Lower leg skin (tissue), 4 donors: Measurements from ENCODE around the gene NDRG3. TPM values are rescaled to one million over a fixed set of nuclear protein-coding genes. Genes with fewer than 3 reads are reported as not detected.
A peak's percentile ranks its signal among the peaks of the same experiment; 100 is the strongest.

Experiments
- DNase-seq, 2 donors: peaks; one replicate each; pipeline ENCODE4 v3.0.0-alpha.2; 2019; ENCODE audit warnings: low spot score in 2 of 2
- H3K4me3 ChIP-seq: fragments of 200-600 bp; sonication (generic); 2 replicates; pipeline ENCODE4 v1.5.1; 2017; ENCODE audit warnings: mild to moderate bottlenecking, low read depth; ENCODE audit not compliant: poor library complexity, severe bottlenecking
- POLR2A ChIP-seq, 2 donors: fragments of 450-650 bp; IDR thresholded peaks; one replicate each; pipeline ENCODE4 v1.6.1; 2016 to 2017; ENCODE audit warnings: antibody characterized with exemption in 2 of 2, mild to moderate bottlenecking in 1 of 2, moderate library complexity in 1 of 2
- WGBS, 2 donors: methylation state at CpG; one replicate each; pipeline ENCODE4 v1.1.5; 2018; 5-methylcytosine and 5-hydroxymethylcytosine counted together
- intact Hi-C: fragments of 100-400 bp; cut with DNase I; formaldehyde crosslinking; loops from one replicate; pipeline ENCODE4 v1.15.0; 2023; ENCODE audit warnings: low total_unique reads
- total RNA-seq, 4 donors: library from RNA; depleted of rRNA; stranded (reverse); fragments of >200 nt; gene quantifications; one replicate each; pipeline ENCODE4 v1.1.0, GENCODE V29; 2016
- TF ChIP-seq, protein P1 (sequence below), 3 donors: fragments of 450-650 bp; IDR thresholded peaks; one replicate each; pipeline ENCODE4 v1.5.1; 2016; ENCODE audit warnings: antibody characterized with exemption in 3 of 3, mild to moderate bottlenecking in 3 of 3, moderate library complexity in 2 of 3

The NDRG3 gene
- total RNA-seq = 10 to 100 TPM; 16.6 to 21.8 (median 19.8) TPM

DNA sequence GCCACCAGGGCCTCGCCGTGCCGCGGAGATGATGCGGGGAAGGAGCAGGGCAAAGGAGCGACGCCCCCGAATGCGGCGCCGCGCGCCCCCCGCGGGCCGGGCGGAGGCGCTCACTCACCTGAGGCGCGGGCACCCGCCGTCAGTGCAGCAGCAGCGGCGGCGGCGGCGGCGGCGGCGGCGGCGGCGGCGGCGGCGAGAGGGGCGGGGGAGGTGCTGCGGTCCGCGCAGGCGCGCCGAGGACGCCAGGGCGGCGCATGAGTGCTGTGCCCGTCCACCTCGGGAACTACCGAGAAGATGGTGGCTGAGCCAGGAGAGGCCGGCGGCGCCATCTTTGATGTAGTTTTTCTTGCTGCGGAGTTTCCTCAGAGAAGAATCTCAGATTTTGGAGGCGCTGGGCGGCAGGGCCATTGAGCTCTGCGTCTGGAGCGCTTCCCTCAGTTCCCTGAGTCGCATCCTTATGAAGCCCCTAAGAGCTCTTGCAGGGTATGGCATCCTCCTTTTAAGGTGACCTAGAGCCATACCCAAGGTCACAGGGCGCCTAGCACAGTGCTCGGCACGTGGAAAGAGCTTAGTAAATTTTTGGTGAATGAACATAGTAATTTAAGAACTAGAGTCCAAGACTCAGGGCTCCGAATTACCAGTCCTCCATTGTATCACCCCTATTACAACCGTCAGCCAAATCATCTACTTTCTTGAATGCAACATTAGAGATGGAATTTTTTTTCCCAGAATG is at the start of gene NDRG3:
NDRG3 (minus strand) TSS at position 164 of the 733 bp plus-strand sequence. CDS start 24,355 bp downstream, outside the sequence.
- H3K4me3 ChIP-seq = peak within 1 kb of the TSS; percentile 59
- peak; percentile 94 to 98 for DNase-seq
- WGBS, 2 donors = 1 to 8% methylated on average over 17 to 58 of the region's 63 CpGs
- TF ChIP-seq, protein P1, sequence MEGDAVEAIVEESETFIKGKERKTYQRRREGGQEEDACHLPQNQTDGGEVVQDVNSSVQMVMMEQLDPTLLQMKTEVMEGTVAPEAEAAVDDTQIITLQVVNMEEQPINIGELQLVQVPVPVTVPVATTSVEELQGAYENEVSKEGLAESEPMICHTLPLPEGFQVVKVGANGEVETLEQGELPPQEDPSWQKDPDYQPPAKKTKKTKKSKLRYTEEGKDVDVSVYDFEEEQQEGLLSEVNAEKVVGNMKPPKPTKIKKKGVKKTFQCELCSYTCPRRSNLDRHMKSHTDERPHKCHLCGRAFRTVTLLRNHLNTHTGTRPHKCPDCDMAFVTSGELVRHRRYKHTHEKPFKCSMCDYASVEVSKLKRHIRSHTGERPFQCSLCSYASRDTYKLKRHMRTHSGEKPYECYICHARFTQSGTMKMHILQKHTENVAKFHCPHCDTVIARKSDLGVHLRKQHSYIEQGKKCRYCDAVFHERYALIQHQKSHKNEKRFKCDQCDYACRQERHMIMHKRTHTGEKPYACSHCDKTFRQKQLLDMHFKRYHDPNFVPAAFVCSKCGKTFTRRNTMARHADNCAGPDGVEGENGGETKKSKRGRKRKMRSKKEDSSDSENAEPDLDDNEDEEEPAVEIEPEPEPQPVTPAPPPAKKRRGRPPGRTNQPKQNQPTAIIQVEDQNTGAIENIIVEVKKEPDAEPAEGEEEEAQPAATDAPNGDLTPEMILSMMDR (IDR thresholded peaks at IDR 0.05) = no peak
- no peak for TF ChIP-seq POLR2A (IDR thresholded peaks at IDR 0.05)
- intact Hi-C loops = no loop called here

GRCh38 chr20:36794116-36794474 is 48.2 kb upstream of the NDRG3 start:
- no peak for DNase-seq
- intact Hi-C loops = no loop called here
- WGBS, 2 donors = 89 to 91% methylated on average over 19 to 20 of the region's 20 CpGs
- TF ChIP-seq, protein P1 (IDR thresholded peaks at IDR 0.05) = no peak
- no peak for TF ChIP-seq POLR2A (IDR thresholded peaks at IDR 0.05)
- H3K4me3 ChIP-seq = no peak overlapping the region

GRCh38 chr20:36793294-36794115 is 47.6 kb upstream of the NDRG3 start:
- WGBS, 2 donors = 94 to 98% methylated on average over 25 to 35 of the region's 36 CpGs
- intact Hi-C loops = no loop called here
- TF ChIP-seq, protein P1 (IDR thresholded peaks at IDR 0.05) = no peak
- no peak for TF ChIP-seq POLR2A (IDR thresholded peaks at IDR 0.05)
- no peak for DNase-seq
- no peak overlapping the region for H3K4me3 ChIP-seq

DNA sequence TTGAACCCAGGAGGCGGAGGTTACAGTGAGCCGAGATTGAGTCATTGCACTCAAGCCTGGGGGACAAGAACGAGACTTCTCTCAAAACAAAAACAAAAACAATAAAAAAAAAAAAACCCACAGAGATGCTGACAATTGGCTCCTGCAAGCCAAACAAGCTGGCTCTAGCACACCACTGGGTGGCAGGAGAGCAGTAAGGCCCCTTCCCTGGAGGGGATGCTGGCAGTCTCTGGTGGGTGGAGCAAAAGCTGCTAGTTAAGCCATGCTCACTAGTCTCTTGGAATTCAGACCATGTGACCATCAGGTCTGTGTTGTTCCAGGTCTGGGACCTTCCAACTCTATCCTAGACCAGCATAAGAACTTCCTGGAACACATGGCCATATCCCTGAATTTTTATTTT is 46.5 kb upstream of the NDRG3 start:
- 64 to 80% methylated on average over 3 of the region's 3 CpGs for WGBS, 2 donors
- TF ChIP-seq, protein P1 (IDR thresholded peaks at IDR 0.05) = no peak
- TF ChIP-seq POLR2A (IDR thresholded peaks at IDR 0.05) = no peak
- intact Hi-C loops = no loop called here
- H3K4me3 ChIP-seq = no peak overlapping the region
- no peak for DNase-seq

- intact Hi-C loops = no loop called here
- TF ChIP-seq POLR2A (IDR thresholded peaks at IDR 0.05) = no peak
- TF ChIP-seq, protein P1 (IDR thresholded peaks at IDR 0.05) = no peak
- DNase-seq = no peak
- 92 to 98% methylated on average over 5 of the region's 5 CpGs for WGBS, 2 donors
- H3K4me3 ChIP-seq = no peak overlapping the region
Measured at GRCh38 chr20:36791862-36792261, 46.0 kb upstream of the NDRG3 start.
